Body of pancreas (tissue), 4 donors: ENCODE measurements around the gene GNAT1. TPM values are rescaled to one million over a fixed set of nuclear protein-coding genes. Genes with fewer than 3 reads are reported as not detected.
"Not testable (repeated sequence)": the region's sequence is repeated elsewhere in the genome, so short reads cannot be mapped to it uniquely, and the experiment has no call there.

Source experiments
- ATAC-seq: fragments of 150-250 bp; one replicate; pipeline ENCODE4 v1.9.1; 2016
- DNase-seq, 4 donors: peaks; one replicate each; pipeline ENCODE4 v3.0.0-alpha.2; 2019
- H3K27ac ChIP-seq, 4 donors: fragments of 200-600 bp; sonication (generic); 1 replicate in 3 of 4; 2 replicates in 1 of 4; pipeline versions ENCODE4 v1.5.1 to v1.6.1; 2016 to 2019; ENCODE audit warnings: mild to moderate bottlenecking in 1 of 4, mixed read lengths in 1 of 4, moderate library complexity in 1 of 4
- H3K27me3 ChIP-seq, 2 donors: fragments of 200-600 bp; sonication (generic); one replicate each; pipeline ENCODE4 v1.6.0; 2016; ENCODE audit warnings: mild to moderate bottlenecking in 1 of 2
- H3K36me3 ChIP-seq, 2 donors: fragments of 200-600 bp; sonication (generic); replicated peaks in 1 of 2; 2 replicates each; pipeline ENCODE4 v1.5.1; 2016; ENCODE audit warnings: low read depth in 2 of 2; ENCODE audit not compliant: insufficient read depth in 1 of 2
- H3K4me1 ChIP-seq: fragments of 200-600 bp; sonication (generic); one replicate; pipeline ENCODE4 v1.6.0; 2016
- H3K4me3 ChIP-seq, 2 donors: fragments of 200-600 bp; sonication (generic); 1 replicate in 1 of 2; 2 replicates in 1 of 2; pipeline ENCODE4 v1.5.1; 2016 to 2019
- H3K9me3 ChIP-seq, 3 donors: fragments of 200-600 bp; sonication (generic); 1 replicate in 2 of 3; 2 replicates in 1 of 3; pipeline ENCODE4 v1.5.1; 2016
- CTCF ChIP-seq, 7 experiments: fragments of 450-650 bp in 4 of 7; fragments of 200-600 bp in 3 of 7; sonication (generic) in 3 of 7; IDR thresholded peaks; one replicate each; pipeline ENCODE4 v1.5.1; 2016 to 2019; ENCODE audit warnings: antibody characterized with exemption in 7 of 7
- POLR2A ChIP-seq, 3 donors: fragments of 450-650 bp; IDR thresholded peaks; one replicate each; pipeline ENCODE4 v1.6.1; 2016; ENCODE audit warnings: antibody characterized with exemption in 3 of 3, mild to moderate bottlenecking in 2 of 3
- WGBS, 2 donors: methylation state at CpG; one replicate each; pipeline ENCODE4 v1.1.5; 2017; 5-methylcytosine and 5-hydroxymethylcytosine counted together
- intact Hi-C: fragments of 100-400 bp; cut with DNase I; formaldehyde crosslinking; loops from one replicate; pipeline ENCODE4 v1.15.1; 2023
- total RNA-seq, 2 donors: library from RNA; depleted of rRNA; stranded (reverse); fragments of >200 nt; gene quantifications; one replicate each; pipeline ENCODE4 v1.1.0, GENCODE V29; 2016

Gene GNAT1
- total RNA-seq, 2 donors from 2014 or later, result not detected

- WGBS, 2 donors, result 42 to 43% methylated on average over 5 to 14 of the region's 14 CpGs
- H3K4me3 ChIP-seq, result no peak overlapping the region
- TF ChIP-seq POLR2A (IDR thresholded peaks at IDR 0.05), result no peak
- TF ChIP-seq CTCF (IDR thresholded peaks at IDR 0.05), result peak in 1 of 7 experiments; percentile 9
- ATAC-seq, result no peak
- peaks cover 63% of the 10 kb centered on the region for H3K4me1 ChIP-seq
- intact Hi-C loops, result no loop called here
- no peaks in the 10 kb centered on the region for H3K36me3 ChIP-seq
- peak in 1 of 4 donors; percentile 74 for DNase-seq
- H3K27ac ChIP-seq, result peak overlapping the region; percentile 38 to 80 (median 58)
- H3K9me3 ChIP-seq, result no peaks in the 10 kb centered on the region
- H3K27me3 ChIP-seq, result no peaks in the 10 kb centered on the region
Observed at GRCh38 chr3:50242851-50243542, 51.6 kb downstream of the GNAT1 start.

GRCh38 chr3:50243543-50243895 is 52.1 kb downstream of the GNAT1 start:
- DNase-seq (no peak), ATAC-seq (no peak)
- Histone ChIP-seq H3K4me1 (peaks cover 62% of the 10 kb centered on the region), H3K4me3 (no peak overlapping the region), H3K27ac (peak overlapping the region in 3 of 4 donors; percentile 43 to 80 (median 74)), H3K27me3 (no peaks in the 10 kb centered on the region), H3K36me3 (no peaks in the 10 kb centered on the region), H3K9me3 (no peaks in the 10 kb centered on the region)
- TF ChIP-seq POLR2A (IDR thresholded peaks at IDR 0.05) (no peak), CTCF (IDR thresholded peaks at IDR 0.05) (no peak)
- 73 to 78% methylated on average over 4 of the region's 4 CpGs for WGBS, 2 donors
- intact Hi-C loops, result no loop called here

GRCh38 chr3:50244813-50245212 is 53.4 kb downstream of the GNAT1 start:
- H3K27me3 ChIP-seq, DNase-seq, H3K36me3 ChIP-seq, ATAC-seq, H3K9me3 ChIP-seq, intact Hi-C loops, H3K4me3 ChIP-seq: not testable (repeated sequence)
- H3K27ac ChIP-seq, result peak overlapping the region in 2 of 4 donors; percentile 74 to 80
- WGBS, 2 donors, result 68 to 79% methylated on average over 6 of the region's 6 CpGs
- peaks cover 53% of the 10 kb centered on the region for H3K4me1 ChIP-seq

GRCh38 chr3:50245251-50245745 is 53.9 kb downstream of the GNAT1 start:
- Histone ChIP-seq H3K27ac (peak overlapping the region in 3 of 4 donors; percentile 74 to 81 (median 80)), H3K9me3 (no peaks in the 10 kb centered on the region), H3K36me3 (no peaks in the 10 kb centered on the region), H3K4me3 (no peak overlapping the region), H3K27me3 (no peaks in the 10 kb centered on the region), H3K4me1 (peaks cover 49% of the 10 kb centered on the region)
- no peak for ATAC-seq
- DNase-seq, result no peak
- TF ChIP-seq POLR2A (IDR thresholded peaks at IDR 0.05) (no peak), CTCF (IDR thresholded peaks at IDR 0.05) (no peak)
- intact Hi-C loops, result no loop called here
- 68 to 84% methylated on average over 7 to 15 of the region's 16 CpGs for WGBS, 2 donors

GRCh38 chr3:50245831-50246516 is 54.6 kb downstream of the GNAT1 start:
- no peaks in the 10 kb centered on the region for H3K9me3 ChIP-seq
- no peaks in the 10 kb centered on the region for H3K27me3 ChIP-seq
- WGBS, 2 donors, result 0 to 4% methylated on average over 5 to 24 of the region's 25 CpGs
- TF ChIP-seq POLR2A (IDR thresholded peaks at IDR 0.05) (no peak), CTCF (IDR thresholded peaks at IDR 0.05) (peak; percentile 96 to 98 (median 97))
- H3K4me1 ChIP-seq, result peaks cover 50% of the 10 kb centered on the region
- peak overlapping the region; percentile 56 to 81 (median 77) for H3K27ac ChIP-seq
- intact Hi-C loops, result no loop called here
- ATAC-seq (peak; percentile 86), DNase-seq (peak; percentile 89 to 93 (median 92))
- peak overlapping the region in 1 of 2 donors; percentile 1 for H3K4me3 ChIP-seq
- H3K36me3 ChIP-seq, result no peaks in the 10 kb centered on the region
